Astrocyte of the cerebellum (primary cell): Measurements from ENCODE around the gene RASAL2.
"Not testable (repeated sequence)": the region's sequence is repeated elsewhere in the genome, so short reads cannot be mapped to it uniquely, and the experiment has no call there.

Experiments
- DNase-seq: peaks from one replicate; pipeline ENCODE4 v3.0.0-alpha.2; 2011; ENCODE audit warnings: low read depth
- H3K4me3 ChIP-seq: 2 replicates; pipeline ENCODE4 v1.5.1; 2011; ENCODE audit warnings: mild to moderate bottlenecking, low read depth, low read length, moderate library complexity
- CTCF ChIP-seq: IDR thresholded peaks from 2 replicates; pipeline ENCODE4 v1.5.1; 2012; ENCODE audit warnings: low read length, low read depth, moderate library complexity, mild to moderate bottlenecking; ENCODE audit errors: missing control alignments
- in situ Hi-C: cut with HindIII; loops from 2 replicates; pipeline ENCODE4 v1.10.0; 2017; ENCODE audit warnings: low sequenced_read_pairs

RASAL2 gene

DNA sequence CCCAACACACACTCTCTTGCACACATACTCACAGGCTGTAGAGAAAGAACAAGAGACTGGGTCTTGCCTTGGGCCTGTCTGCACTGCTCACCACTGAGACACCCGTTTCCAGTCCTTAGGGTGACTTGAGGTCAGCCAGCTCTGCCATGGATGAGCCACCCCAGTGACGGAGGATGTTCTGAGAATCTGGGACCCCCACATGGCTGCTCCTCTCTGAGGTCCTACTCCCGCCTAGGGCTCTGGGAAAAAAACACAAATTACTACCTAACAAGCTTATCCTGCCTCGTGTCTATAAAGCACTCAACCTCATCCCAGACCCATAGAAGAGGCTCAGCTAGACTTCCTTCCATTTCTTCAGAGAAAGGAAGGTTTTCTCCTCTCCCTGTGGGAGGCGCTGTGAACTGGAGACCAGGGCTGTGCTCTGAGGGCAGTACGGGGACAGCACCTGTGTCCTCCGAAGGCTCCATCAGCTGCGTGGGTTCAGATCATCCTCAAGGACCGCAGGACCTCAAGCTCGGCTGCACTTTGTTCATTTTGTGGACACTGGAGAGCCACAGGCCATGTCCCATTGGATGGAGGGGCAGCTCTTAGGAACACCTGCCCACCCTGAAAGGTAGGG lies 407.1 kb downstream of the RASAL2 start:
- H3K4me3 ChIP-seq: no peak overlapping the region
- no peak for DNase-seq
- in situ Hi-C loops: no loop called here
- TF ChIP-seq CTCF: no peak

DNA sequence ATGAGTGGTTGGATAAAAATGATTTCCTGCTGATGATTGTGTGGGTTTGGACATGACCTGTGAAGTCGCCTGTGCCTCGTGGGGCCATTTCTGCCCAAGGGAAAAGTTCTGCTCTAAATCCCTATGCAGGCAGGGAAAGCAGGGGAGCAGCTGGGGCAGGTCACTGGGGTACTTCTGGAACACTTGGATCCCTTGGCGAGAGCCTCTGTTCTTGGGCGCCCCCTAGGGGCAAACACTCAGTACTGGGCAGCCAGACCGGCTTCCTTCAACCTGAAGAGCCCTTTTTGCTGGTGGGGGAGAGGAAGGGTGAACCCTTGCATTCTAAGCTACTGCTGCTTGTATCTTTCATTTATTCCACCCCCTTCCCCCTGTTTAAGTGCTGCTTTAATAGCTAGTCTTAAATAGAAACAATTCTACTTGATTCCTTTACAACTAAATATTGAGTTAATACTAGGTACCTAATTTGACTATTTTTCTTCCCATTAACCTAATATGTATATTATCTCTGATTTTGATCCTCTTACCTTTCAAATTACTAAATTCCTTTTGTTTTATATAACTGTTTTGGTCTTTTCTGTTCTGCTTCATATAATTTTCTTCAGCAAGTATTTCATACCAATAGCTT lies 407.9 kb downstream of the RASAL2 start:
- in situ Hi-C loops: no loop called here
- H3K4me3 ChIP-seq: no peak overlapping the region
- DNase-seq: peak; percentile 26
- peak; percentile 96 for TF ChIP-seq CTCF

DNA sequence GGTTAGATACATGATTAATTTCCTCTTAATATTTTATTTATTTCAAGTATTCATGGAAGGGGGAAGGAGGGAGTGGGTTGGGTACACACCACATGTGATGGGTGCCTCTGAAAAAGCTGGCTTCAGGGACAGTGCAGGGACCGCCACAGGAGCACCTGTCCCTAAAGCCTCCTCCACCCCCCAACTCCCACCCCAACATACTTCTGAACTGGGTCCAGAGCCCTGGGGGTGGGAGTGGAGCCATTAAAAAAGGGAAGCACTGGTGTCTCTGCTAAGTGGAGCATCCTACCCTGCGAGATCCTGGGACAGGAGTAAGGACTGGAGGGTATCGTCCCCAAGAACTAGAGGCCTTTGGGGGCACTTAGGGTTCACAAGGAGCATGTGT lies 408.4 kb downstream of the RASAL2 start:
- in situ Hi-C loops: no loop called here
- DNase-seq: no peak
- H3K4me3 ChIP-seq: no peak overlapping the region
- TF ChIP-seq CTCF: no peak

DNA sequence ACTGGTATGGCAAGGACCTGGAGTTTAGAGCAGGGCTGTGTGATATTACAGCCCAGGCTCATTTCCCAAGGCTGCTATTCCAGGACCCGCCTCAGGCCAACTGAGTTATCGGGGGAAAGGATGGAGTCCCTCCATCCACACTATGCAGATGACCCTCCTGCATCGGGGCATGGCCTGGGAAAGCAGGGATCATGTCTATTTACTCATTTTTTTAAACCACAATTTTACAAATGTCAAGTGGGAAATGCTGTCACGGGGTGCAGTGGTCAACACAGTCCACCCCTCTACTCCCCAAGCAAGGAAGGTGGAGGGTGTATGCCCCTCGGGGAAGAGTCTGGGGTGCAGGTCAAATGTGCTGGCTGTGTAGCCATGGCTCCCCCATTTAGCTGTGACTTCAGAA lies 409.0 kb downstream of the RASAL2 start:
- H3K4me3 ChIP-seq: no peak overlapping the region
- in situ Hi-C loops: no loop called here
- no peak for TF ChIP-seq CTCF
- no peak for DNase-seq

DNA sequence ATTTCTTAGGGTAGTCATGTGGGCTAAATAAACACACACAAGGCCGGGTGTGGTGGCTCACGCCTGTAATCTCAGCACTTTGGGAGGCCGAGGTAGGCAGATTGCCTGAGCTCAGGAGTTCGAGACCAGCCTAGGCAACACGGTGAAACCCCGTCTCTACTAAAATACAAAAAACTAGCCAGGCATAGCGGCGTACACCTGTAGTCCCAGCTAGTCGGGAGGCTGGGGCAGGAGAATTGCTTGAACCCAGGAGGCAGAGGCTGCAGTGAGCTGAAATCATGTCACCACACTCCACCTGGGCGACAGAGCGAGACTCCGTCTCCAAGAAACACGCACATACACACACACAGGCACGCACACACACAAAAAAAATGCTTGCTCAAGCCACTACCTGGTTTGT lies 409.4 kb downstream of the RASAL2 start:
- H3K4me3 ChIP-seq, in situ Hi-C loops, DNase-seq: not testable (repeated sequence)

DNA sequence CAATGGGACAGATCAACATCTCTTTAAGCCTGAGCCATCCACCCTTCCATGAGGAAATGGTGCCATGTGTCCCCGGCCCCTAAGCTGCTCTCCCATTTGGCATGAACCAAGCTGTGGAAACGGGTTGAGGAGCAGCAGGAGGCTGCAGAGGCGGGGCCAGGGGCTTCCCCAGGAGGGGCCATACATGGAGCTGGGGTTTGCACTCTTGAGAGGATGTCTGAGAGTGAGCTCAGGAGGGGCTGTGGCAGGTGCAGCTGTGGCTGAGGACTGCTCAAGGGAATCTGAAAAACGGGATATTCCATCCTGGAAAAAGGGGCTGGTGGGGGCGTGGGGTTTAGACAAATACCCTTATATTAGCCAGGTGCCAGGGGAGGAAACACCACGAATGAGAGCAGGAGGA lies 409.9 kb downstream of the RASAL2 start:
- no peak for TF ChIP-seq CTCF
- no peak for DNase-seq
- in situ Hi-C loops: no loop called here
- no peak overlapping the region for H3K4me3 ChIP-seq

DNA sequence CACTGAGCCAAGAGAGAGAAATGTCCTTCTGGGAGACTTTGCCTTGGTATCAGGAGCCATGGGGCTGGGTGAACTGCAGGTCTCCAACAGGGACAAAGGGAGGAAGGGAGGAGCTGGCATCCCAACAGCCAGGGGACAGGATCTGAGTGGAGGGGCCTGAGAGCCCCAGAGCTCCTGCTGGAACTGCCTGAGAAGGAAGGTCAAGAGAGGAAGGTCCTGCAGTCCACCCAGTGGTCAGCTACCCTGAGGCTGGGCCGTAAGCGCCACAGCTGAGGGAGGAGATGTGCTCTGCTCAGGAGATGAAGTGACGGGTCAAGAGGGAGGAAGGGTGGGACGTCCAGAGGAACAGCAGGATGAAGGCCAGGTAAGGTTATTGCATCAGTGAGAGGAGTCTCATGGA lies 410.4 kb downstream of the RASAL2 start:
- DNase-seq: no peak
- TF ChIP-seq CTCF: no peak
- in situ Hi-C loops: no loop called here
- H3K4me3 ChIP-seq: no peak overlapping the region
